ENCODE data around the gene TNRC18.
"Not testable (repeated sequence)": the region's sequence is repeated elsewhere in the genome, so short reads cannot be mapped to it uniquely, and the experiment has no call there.

The TNRC18 gene

DNA sequence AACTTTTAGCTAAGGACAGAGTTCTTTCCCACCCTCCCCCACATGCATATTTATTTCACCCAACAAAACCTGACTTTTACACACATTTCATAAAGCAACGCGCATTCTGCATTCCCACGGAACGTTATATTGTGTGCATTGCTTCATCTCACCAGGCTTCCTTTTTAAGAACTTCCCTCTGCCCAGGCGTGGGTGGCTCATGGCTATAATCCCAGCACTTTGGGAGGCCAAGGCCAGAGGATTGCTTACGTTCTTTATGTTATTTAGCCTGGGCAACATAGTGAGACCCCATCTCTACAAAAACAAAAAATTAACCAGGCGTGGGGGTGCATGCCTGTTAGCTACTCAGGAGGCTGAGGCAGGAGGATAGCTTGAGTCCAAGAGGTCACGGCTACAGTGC lies 155.8 kb downstream of the TNRC18 start:
- DNase-seq (ENCODE audit: low read depth): not testable (repeated sequence)

- DNase-seq (ENCODE audit: low read depth): no peak
These were observed 157.2 kb downstream of the TNRC18 start for GRCh38 chr7:5266191-5267028.

DNA sequence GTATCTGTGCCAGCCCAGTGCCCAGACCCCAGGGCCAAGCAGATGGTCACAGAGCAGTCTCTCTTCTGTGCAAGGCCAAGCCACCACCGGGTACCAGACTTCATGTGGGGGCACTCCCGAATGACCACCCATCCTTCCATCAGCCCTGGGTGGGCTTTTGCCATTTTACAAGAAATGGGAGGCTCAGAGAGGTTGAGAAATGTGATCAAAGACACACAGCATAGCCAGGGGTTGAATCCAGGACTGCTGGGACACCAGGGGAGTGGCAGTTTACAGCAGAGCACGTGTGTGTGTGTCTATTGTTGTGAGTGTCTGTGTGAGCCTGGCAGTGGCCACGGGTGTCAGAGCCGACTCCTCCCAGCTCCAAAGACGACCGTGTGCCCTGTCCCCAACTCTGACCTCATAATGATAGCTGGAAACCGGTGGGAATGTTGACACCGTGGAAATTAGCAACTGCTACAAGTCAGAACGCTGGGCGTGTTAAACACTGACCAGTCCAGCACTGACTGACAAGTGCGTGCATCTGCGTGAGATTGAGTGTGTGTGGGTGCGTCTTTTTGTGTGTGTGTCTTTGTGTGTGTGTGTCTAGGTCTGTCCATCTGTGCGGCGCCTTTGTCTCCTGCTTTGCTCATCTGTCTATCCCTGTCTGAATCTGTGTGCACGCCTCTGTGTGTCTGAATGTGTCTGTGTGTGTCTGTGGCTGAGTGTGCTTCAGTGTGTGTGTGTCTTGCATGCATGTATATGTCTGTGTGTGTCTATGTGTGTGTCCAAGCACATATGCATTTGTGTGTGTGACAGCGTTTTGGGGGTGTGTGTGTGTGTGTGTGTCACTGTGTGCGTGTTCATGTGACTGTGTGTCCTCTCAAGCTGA lies 158.1 kb downstream of the TNRC18 start:
- no peak for DNase-seq (ENCODE audit: low read depth)

- DNase-seq (ENCODE audit: low read depth): not testable (repeated sequence)
These were observed 160.6 kb downstream of the TNRC18 start for GRCh38 chr7:5263066-5263465.

DNA sequence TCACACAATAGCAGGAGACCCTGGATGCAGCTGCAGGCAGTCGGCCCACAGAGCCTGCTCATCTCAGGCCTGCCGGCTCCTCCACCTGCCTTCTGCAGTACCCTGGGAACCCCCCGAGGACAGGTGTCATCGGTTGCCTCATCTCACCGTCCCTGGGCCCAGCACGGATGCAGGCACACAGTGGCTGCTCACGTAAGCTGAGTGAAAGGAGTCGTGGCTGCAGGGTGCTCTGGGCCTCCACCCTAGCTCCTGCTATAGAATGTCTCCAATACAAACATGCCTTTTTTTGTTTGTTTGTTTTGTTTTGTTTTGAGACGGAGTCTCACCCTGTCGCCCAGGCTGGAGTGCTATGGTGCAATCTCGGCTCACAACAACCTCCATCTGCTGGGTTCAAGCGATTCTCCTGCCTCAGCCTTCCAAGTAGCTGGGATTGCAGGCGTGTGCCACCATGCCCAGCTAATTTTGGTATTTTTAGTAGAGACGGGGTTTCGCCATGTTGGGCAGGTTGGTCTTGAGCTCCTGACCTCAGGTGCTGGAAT lies 163.0 kb downstream of the TNRC18 start:
- not testable (repeated sequence) for DNase-seq (ENCODE audit: low read depth)
